HepG2 (cell line): ENCODE results near the gene ZMYM3. TPM values are rescaled to one million over a fixed set of nuclear protein-coding genes. Genes with fewer than 3 reads are reported as not detected.

Experiments used
- BORCS8-MEF2B ChIP-seq: sonication (generic); formaldehyde crosslinking; IDR thresholded peaks from 2 replicates; pipeline ENCODE4 v1.8.0; 2022; ENCODE audit warnings: mild to moderate bottlenecking, missing genetic modification reagents
- ELF3 ChIP-seq: IDR thresholded peaks from 2 replicates; pipeline ENCODE4 v1.6.1; 2016; ENCODE audit warnings: missing genetic modification reagents, missing compliant biosample characterization
- ETS1 ChIP-seq: sonication (generic); formaldehyde crosslinking; IDR thresholded peaks from 2 replicates; pipeline ENCODE4 v1.4.0; 2020; ENCODE audit warnings: missing genetic modification reagents
- ETV5 ChIP-seq: IDR thresholded peaks from 2 replicates; pipeline ENCODE4 v1.6.1; 2018; ENCODE audit warnings: missing biosample characterization, missing genetic modification reagents, inconsistent platforms, borderline replicate concordance
- FOXK1 ChIP-seq: sonication (generic); formaldehyde crosslinking; IDR thresholded peaks from 2 replicates; pipeline ENCODE4 v1.4.0; 2020; ENCODE audit warnings: low read depth, missing genetic modification reagents, borderline replicate concordance
- GABPB1 ChIP-seq: IDR thresholded peaks from 2 replicates; pipeline ENCODE4 v1.6.1; 2016; ENCODE audit warnings: mild to moderate bottlenecking, missing genetic modification reagents, moderate library complexity, missing compliant biosample characterization
- GATAD2A ChIP-seq: IDR thresholded peaks from 2 replicates; pipeline ENCODE4 v1.6.1; 2016
- HDAC1 ChIP-seq: sonication (generic); formaldehyde crosslinking; IDR thresholded peaks from 2 replicates; pipeline ENCODE4 v1.5.1; 2020; ENCODE audit warnings: mild to moderate bottlenecking, missing genetic modification reagents
- HES4 ChIP-seq: sonication (generic); formaldehyde crosslinking; IDR thresholded peaks from 2 replicates; pipeline ENCODE4 v1.9.0; 2021; ENCODE audit warnings: mild to moderate bottlenecking, missing genetic modification reagents, borderline replicate concordance
- HMGA1 ChIP-seq: sonication (generic); formaldehyde crosslinking; conservative IDR thresholded peaks from 2 replicates; pipeline ENCODE4 v1.4.0; 2020; ENCODE audit warnings: missing genetic modification reagents
- HNRNPUL1 ChIP-seq: fragments of 200-400 bp; formaldehyde crosslinking; IDR thresholded peaks from 2 replicates; pipeline ENCODE4 v1.6.1; 2017; ENCODE audit warnings: low read depth, mild to moderate bottlenecking, low read length, moderate library complexity
- KMT2A ChIP-seq: sonication (generic); formaldehyde crosslinking; IDR thresholded peaks from 2 replicates; pipeline ENCODE4 v1.4.0; 2020; ENCODE audit warnings: missing genetic modification reagents
- MTF2 ChIP-seq: sonication (generic); formaldehyde crosslinking; IDR thresholded peaks from 2 replicates; pipeline ENCODE4 v1.5.0; 2020; ENCODE audit warnings: missing genetic modification reagents, borderline replicate concordance
- NCOA1 ChIP-seq: sonication (generic); formaldehyde crosslinking; IDR thresholded peaks from 2 replicates; pipeline ENCODE4 v1.9.0; 2021; ENCODE audit warnings: missing genetic modification reagents
- NFIC ChIP-seq: IDR thresholded peaks from 2 replicates; pipeline ENCODE4 v1.6.1; 2012; ENCODE audit warnings: mild to moderate bottlenecking, low read length, inconsistent platforms
- PHF21A ChIP-seq: sonication (generic); formaldehyde crosslinking; IDR thresholded peaks from 2 replicates; pipeline ENCODE4 v1.5.0; 2020; ENCODE audit warnings: mild to moderate bottlenecking, missing genetic modification reagents
- TFE3 ChIP-seq: IDR thresholded peaks from 2 replicates; pipeline ENCODE4 v1.6.1; 2016
- ZBTB46 ChIP-seq: sonication (generic); formaldehyde crosslinking; IDR thresholded peaks from 2 replicates; pipeline ENCODE4 v1.4.0; 2020; ENCODE audit warnings: mild to moderate bottlenecking, missing genetic modification reagents, borderline replicate concordance
- ZFP36L2 ChIP-seq: sonication (generic); formaldehyde crosslinking; IDR thresholded peaks from 2 replicates; pipeline ENCODE4 v1.4.0; 2020; ENCODE audit warnings: missing genetic modification reagents
- ZMAT5 ChIP-seq: sonication (generic); formaldehyde crosslinking; IDR thresholded peaks from 2 replicates; pipeline ENCODE4 v1.5.0; 2020; ENCODE audit warnings: mild to moderate bottlenecking, low read depth, missing genetic modification reagents, borderline replicate concordance
- ZNF235 ChIP-seq: sonication (generic); formaldehyde crosslinking; IDR thresholded peaks from 2 replicates; pipeline ENCODE4 v1.8.1; 2023; ENCODE audit warnings: mild to moderate bottlenecking, missing genetic modification reagents, borderline replicate concordance
- ZNF282 ChIP-seq: fragments of 450-650 bp; IDR thresholded peaks from 2 replicates; pipeline ENCODE4 v1.6.1; 2018; ENCODE audit not compliant: partially characterized antibody
- ZNF546 ChIP-seq: sonication (generic); formaldehyde crosslinking; conservative IDR thresholded peaks from 2 replicates; pipeline ENCODE4 v1.8.1; 2023; ENCODE audit warnings: mild to moderate bottlenecking, missing genetic modification reagents
- ZNF558 ChIP-seq: sonication (generic); formaldehyde crosslinking; IDR thresholded peaks from 2 replicates; pipeline ENCODE4 v1.9.0; 2022; ENCODE audit warnings: mild to moderate bottlenecking, missing genetic modification reagents, borderline replicate concordance
- ZNF562 ChIP-seq: sonication (generic); formaldehyde crosslinking; IDR thresholded peaks from 2 replicates; pipeline ENCODE4 v1.8.0; 2022; ENCODE audit warnings: missing genetic modification reagents, borderline replicate concordance
- ZNF563 ChIP-seq: sonication (generic); formaldehyde crosslinking; IDR thresholded peaks from 2 replicates; pipeline ENCODE4 v1.8.0; 2022; ENCODE audit warnings: mild to moderate bottlenecking, moderate library complexity, missing genetic modification reagents
- ZNF724P ChIP-seq: sonication (generic); formaldehyde crosslinking; IDR thresholded peaks from 2 replicates; pipeline ENCODE4 v1.8.0; 2022; ENCODE audit warnings: missing genetic modification reagents, borderline replicate concordance
- ZNF740 ChIP-seq: sonication (generic); formaldehyde crosslinking; IDR thresholded peaks from 2 replicates; pipeline ENCODE4 v1.4.0; 2020; ENCODE audit warnings: missing genetic modification reagents
- ZNF777 ChIP-seq: sonication (generic); formaldehyde crosslinking; IDR thresholded peaks from 2 replicates; pipeline ENCODE4 v1.4.0; 2020; ENCODE audit warnings: missing genetic modification reagents
- polyA plus RNA-seq, 8 experiments: library from polyadenylated mRNA; depleted of rRNA in 3 of 8; stranded (reverse) in 7 of 8; unstranded in 1 of 8; fragments of >200 nt; fragmentation: Illumina TruSeq in 4 of 8; extraction: Trizol in 4 of 8; gene quantifications; 2 replicates each; pipeline versions ENCODE4 v1.2.1 to v1.2.3, GENCODE V29; 2011 to 2016; ENCODE audit warnings: low read depth in 4 of 8, missing spikeins in 1 of 8, mixed read lengths in 1 of 8; ENCODE audit not compliant: insufficient read depth in 1 of 8
- total RNA-seq, 5 experiments: library from RNA; depleted of rRNA; stranded (reverse); fragments of >200 nt; fragmentation: Illumina TruSeq; extraction: Trizol; gene quantifications; 2 replicates each; pipeline ENCODE4 v1.2.3, GENCODE V29; 2016; ENCODE audit warnings: low read depth in 1 of 5

Gene ZMYM3
- total and polyA plus RNA-seq, 2 of the 13 experiments (the other 11 are each of a cell fraction or from before 2014, with no cell fraction given): 26.4 to 35.4 TPM

- TF ChIP-seq PHF21A (0 out of 2 replicates have a peak, but pooled peaks have one; percentile 23), ETV5 (CRISPR knock-in tag) (no peak), KMT2A (no peak), GABPB1 (no peak), MTF2 (CRISPR knock-in tag) (no peak), HDAC1 (0 out of 2 replicates have a peak, but pooled peaks have one; percentile 41), NCOA1 (no peak), NFIC (no peak), ZNF777 (CRISPR knock-in tag) (no peak), HNRNPUL1 (no peak), HMGA1 (CRISPR knock-in tag) (no peak), ZNF558 (CRISPR knock-in tag) (no peak), ETS1 (no peak), FOXK1 (CRISPR knock-in tag) (no peak), ZBTB46 (CRISPR knock-in tag) (no peak), ELF3 (CRISPR knock-in tag) (no peak), BORCS8-MEF2B (CRISPR knock-in tag) (no peak), GATAD2A (CRISPR knock-in tag) (peak; percentile 64), ZNF282 (no peak), ZFP36L2 (no peak), ZNF724P (CRISPR knock-in tag) (no peak), ZNF562 (CRISPR knock-in tag) (no peak), ZMAT5 (no peak), TFE3 (CRISPR knock-in tag) (no peak), ZNF740 (no peak), ZNF235 (CRISPR knock-in tag) (no peak), ZNF546 (no peak), ZNF563 (no peak), HES4 (CRISPR knock-in tag) (no peak)
These were observed 36.6 kb downstream of the ZMYM3 start (continued) for GRCh38 chrX:71217298-71217697.
